Measurements from ENCODE around the gene SLFN13. TPM values are rescaled to one million over a fixed set of nuclear protein-coding genes. Genes with fewer than 3 reads are reported as not detected.

The SLFN13 gene
- total and polyA plus RNA-seq, 10 donors: 1.9 to 38.1 (median 29.9) TPM

- Histone ChIP-seq H3K9me3 (no peaks in the 10 kb centered on the region), H3K27me3 (replicated peaks in 1 of 7) (peaks cover 0 to 97% (median 78%) of the 10 kb centered on the region in 7 donors), H3K4me1 (peaks cover 5 to 76% (median 40%) of the 10 kb centered on the region in 6 donors), H3K4me3 (no peak overlapping the region), H3K27ac (no peak overlapping the region), H3K36me3 (peaks cover 0 to 8% (median 0%) of the 10 kb centered on the region in 6 donors)
- 32 to 44% (median 35%) methylated on average over 3 of the region's 3 CpGs for WGBS, 5 donors
- intact Hi-C loops (cut with DNase I; ENCODE audit: low total_unique reads): no loop called here
- TF ChIP-seq POLR2AphosphoS5 (IDR thresholded peaks at IDR 0.05) (no peak), POLR2A (IDR thresholded peaks at IDR 0.05) (no peak)
- TF ChIP-seq, protein P1, sequence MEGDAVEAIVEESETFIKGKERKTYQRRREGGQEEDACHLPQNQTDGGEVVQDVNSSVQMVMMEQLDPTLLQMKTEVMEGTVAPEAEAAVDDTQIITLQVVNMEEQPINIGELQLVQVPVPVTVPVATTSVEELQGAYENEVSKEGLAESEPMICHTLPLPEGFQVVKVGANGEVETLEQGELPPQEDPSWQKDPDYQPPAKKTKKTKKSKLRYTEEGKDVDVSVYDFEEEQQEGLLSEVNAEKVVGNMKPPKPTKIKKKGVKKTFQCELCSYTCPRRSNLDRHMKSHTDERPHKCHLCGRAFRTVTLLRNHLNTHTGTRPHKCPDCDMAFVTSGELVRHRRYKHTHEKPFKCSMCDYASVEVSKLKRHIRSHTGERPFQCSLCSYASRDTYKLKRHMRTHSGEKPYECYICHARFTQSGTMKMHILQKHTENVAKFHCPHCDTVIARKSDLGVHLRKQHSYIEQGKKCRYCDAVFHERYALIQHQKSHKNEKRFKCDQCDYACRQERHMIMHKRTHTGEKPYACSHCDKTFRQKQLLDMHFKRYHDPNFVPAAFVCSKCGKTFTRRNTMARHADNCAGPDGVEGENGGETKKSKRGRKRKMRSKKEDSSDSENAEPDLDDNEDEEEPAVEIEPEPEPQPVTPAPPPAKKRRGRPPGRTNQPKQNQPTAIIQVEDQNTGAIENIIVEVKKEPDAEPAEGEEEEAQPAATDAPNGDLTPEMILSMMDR (IDR thresholded peaks at IDR 0.05 in 8 of 11, conservative IDR thresholded peaks at IDR 0.05 in 3 of 11): no peak
- DNase-seq: no peak
Measured at GRCh38 chr17:35491417-35491816, 42.9 kb upstream of the SLFN13 start.

- TF ChIP-seq POLR2A (IDR thresholded peaks at IDR 0.05): no peak
- peak in 1 of 3 donors; percentile 31 for TF ChIP-seq POLR2AphosphoS5 (IDR thresholded peaks at IDR 0.05)
- TF ChIP-seq, protein P1 (IDR thresholded peaks at IDR 0.05 in 8 of 11, conservative IDR thresholded peaks at IDR 0.05 in 3 of 11): no peak
- 26 to 53% (median 35%) methylated on average over 13 to 18 of the region's 18 CpGs for WGBS, 5 donors
- Histone ChIP-seq H3K27ac (no peak overlapping the region), H3K4me3 (no peak overlapping the region), H3K27me3 (replicated peaks in 1 of 7) (peaks cover 0 to 83% (median 63%) of the 10 kb centered on the region in 7 donors), H3K9me3 (no peaks in the 10 kb centered on the region), H3K4me1 (peaks cover 5 to 65% (median 32%) of the 10 kb centered on the region in 6 donors), H3K36me3 (peaks cover 0 to 8% (median 0%) of the 10 kb centered on the region in 6 donors)
- intact Hi-C loops (cut with DNase I; ENCODE audit: low total_unique reads): no loop called here
- no peak for DNase-seq
Measured at GRCh38 chr17:35489944-35490343, 41.4 kb upstream of the SLFN13 start.

DNA sequence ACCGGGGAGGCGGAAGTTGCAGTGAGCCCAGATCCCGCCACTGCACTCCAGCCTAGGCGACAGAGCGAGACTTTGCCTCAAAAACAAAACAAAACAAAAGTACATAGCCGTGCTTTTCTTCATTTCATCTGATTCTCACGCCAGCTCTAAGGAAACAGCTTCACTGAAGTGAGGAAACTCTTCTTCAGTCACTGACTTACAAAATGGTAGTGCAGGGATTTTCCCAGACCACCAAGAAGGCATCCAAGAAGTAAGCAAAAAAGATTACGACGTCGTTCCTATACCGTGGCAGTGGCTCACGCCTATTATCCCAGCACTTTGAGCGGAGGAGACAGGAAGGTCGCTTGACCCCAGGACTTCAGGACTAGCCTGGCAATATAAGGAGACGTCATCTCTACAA, 40.4 kb upstream of the SLFN13 start:
- Histone ChIP-seq H3K27ac (peak overlapping the region in 2 of 8 donors; percentile 86 to 91), H3K27me3 (replicated peaks in 1 of 7) (peaks cover 0 to 73% (median 54%) of the 10 kb centered on the region in 7 donors), H3K4me3 (peak overlapping the region in 2 of 8 donors; percentile 56 to 70), H3K9me3 (no peaks in the 10 kb centered on the region), H3K4me1 (peaks cover 5 to 56% (median 32%) of the 10 kb centered on the region in 6 donors), H3K36me3 (peaks cover 0 to 8% (median 0%) of the 10 kb centered on the region in 6 donors)
- TF ChIP-seq, protein P1 (IDR thresholded peaks at IDR 0.05 in 8 of 11, conservative IDR thresholded peaks at IDR 0.05 in 3 of 11): no peak
- TF ChIP-seq POLR2A (IDR thresholded peaks at IDR 0.05): no peak
- no peak for TF ChIP-seq POLR2AphosphoS5 (IDR thresholded peaks at IDR 0.05)
- intact Hi-C loops (cut with DNase I; ENCODE audit: low total_unique reads): no loop called here
- DNase-seq: no peak
- WGBS, 5 donors: 37 to 55% (median 44%) methylated on average over 15 of the region's 15 CpGs

- H3K4me3 ChIP-seq: peak overlapping the region; percentile 42 to 70 (median 52)
- peaks cover 0 to 10% (median 0%) of the 10 kb centered on the region in 8 donors for H3K9me3 ChIP-seq
- peak overlapping the region; percentile 73 to 91 (median 82) for H3K27ac ChIP-seq
- intact Hi-C loops (cut with DNase I; ENCODE audit: low total_unique reads): no loop called here
- TF ChIP-seq, protein P1 (IDR thresholded peaks at IDR 0.05 in 8 of 11, conservative IDR thresholded peaks at IDR 0.05 in 3 of 11): no peak
- TF ChIP-seq POLR2AphosphoS5 (IDR thresholded peaks at IDR 0.05): peak; percentile 39 to 73 (median 48)
- TF ChIP-seq POLR2A (IDR thresholded peaks at IDR 0.05): no peak
- WGBS, 5 donors: 10 to 13% (median 12%) methylated on average over 42 of the region's 42 CpGs
- peak; percentile 91 for DNase-seq
- H3K4me1 ChIP-seq: peaks cover 5 to 48% (median 32%) of the 10 kb centered on the region in 6 donors
- peaks cover 0 to 54% (median 37%) of the 10 kb centered on the region in 7 donors for H3K27me3 ChIP-seq (replicated peaks in 1 of 7)
- peaks cover 0 to 16% (median 0%) of the 10 kb centered on the region in 6 donors for H3K36me3 ChIP-seq
Measured at GRCh38 chr17:35486920-35487732, 38.6 kb upstream of the SLFN13 start.

Data from spleen (tissue), 11 donors.